HepG2 (cell line): ENCODE results near the gene PIKFYVE. TPM values are rescaled to one million over a fixed set of nuclear protein-coding genes. Genes with fewer than 3 reads are reported as not detected.

Source experiments
- ATAC-seq: fragments of 200-7000 bp; cut with Tn5 transposase; 3 replicates; pipeline ENCODE4 v1.9.1; 2020; ENCODE audit warnings: mild to moderate bottlenecking, moderate library complexity
- BruUV-seq: library from RNA; stranded (reverse); fragments of 400-500 nt; replicated peaks from 2 replicates; lab custom pipeline; 2021; lab: Mats Ljungman, UMichigan
- CTCF ChIA-PET: fragments of 300-600 bp; formaldehyde crosslinking; extraction: SDS; loops from one replicate; lab custom pipeline; 2021; ENCODE audit warnings: low total read pairs, inconsistent platforms, low intra/inter-chr PET ratio; lab: Yijun Ruan, JAX
- POLR2A ChIA-PET: fragments of 350-600 bp; sonication (Branson Sonifier 250); formaldehyde crosslinking; loops from one replicate; lab custom pipeline; 2020; ENCODE audit warnings: antibody characterized with exemption, inconsistent platforms; lab: Yijun Ruan, JAX
- DNase-seq: peaks from one replicate; pipeline ENCODE4 v3.0.0-alpha.2; 2015; ENCODE audit warnings: low spot score
- FAIRE-seq: peaks from 3 replicates; lab custom pipeline; 2011; peaks lifted over from hg19 to GRCh38; lab: Jason Lieb, UNC
- H2AFZ ChIP-seq: one replicate; pipeline ENCODE4 v1.6.1; 2011; ENCODE audit warnings: low read length, inconsistent platforms
- H3K27ac ChIP-seq: fragments of 300-600 bp; 3 replicates; pipeline ENCODE4 v1.8.0; 2011; ENCODE audit warnings: mixed run types, mild to moderate bottlenecking, mixed read lengths, low read length, inconsistent platforms; ENCODE audit not compliant: insufficient read depth; ENCODE audit errors: extremely low read length
- H3K27me3 ChIP-seq, 2 experiments: fragments of 200-600 bp in 1 of 2; 2 replicates in 1 of 2; 3 replicates in 1 of 2; pipeline versions ENCODE4 v1.6.0 to v1.8.0; 2011; ENCODE audit warnings: low read length in 2 of 2, mild to moderate bottlenecking in 2 of 2, moderate library complexity in 2 of 2, inconsistent platforms in 1 of 2; ENCODE audit not compliant: insufficient read depth in 2 of 2, control insufficient read depth in 1 of 2
- H3K36me3 ChIP-seq, 2 experiments: fragments of 200-600 bp in 1 of 2; replicated peaks in 1 of 2; 2 replicates in 1 of 2; 3 replicates in 1 of 2; pipeline versions ENCODE4 v1.5.1 to v1.8.0; 2011; ENCODE audit warnings: low read length in 2 of 2, inconsistent platforms in 1 of 2; ENCODE audit not compliant: insufficient read depth in 2 of 2, control insufficient read depth in 1 of 2
- H3K4me1 ChIP-seq: 2 replicates; pipeline ENCODE4 v1.5.1; 2012; ENCODE audit warnings: low read length, inconsistent platforms; ENCODE audit not compliant: insufficient read depth
- H3K4me2 ChIP-seq: 2 replicates; pipeline ENCODE4 v1.6.0; 2011; ENCODE audit warnings: low read depth, low read length, inconsistent platforms
- H3K4me3 ChIP-seq, 3 experiments: fragments of 200-600 bp in 1 of 3; sonication (generic), shearing (Covaris generic) in 1 of 3; replicated peaks in 1 of 3; 2 replicates each; pipeline ENCODE4 v1.5.1; 2011 to 2016; ENCODE audit warnings: low read length in 3 of 3, inconsistent platforms in 2 of 3, low read depth in 2 of 3, mild to moderate bottlenecking in 2 of 3, control low read depth in 1 of 3, mixed read lengths in 1 of 3; ENCODE audit not compliant: insufficient read depth in 1 of 3
- H3K79me2 ChIP-seq: one replicate; pipeline ENCODE4 v1.6.1; 2011; ENCODE audit warnings: low read length, inconsistent platforms; ENCODE audit not compliant: insufficient read depth
- H3K9ac ChIP-seq: 2 replicates; pipeline ENCODE4 v1.6.0; 2011; ENCODE audit warnings: mild to moderate bottlenecking, low read depth, low read length, inconsistent platforms; ENCODE audit not compliant: insufficient read depth
- H3K9me3 ChIP-seq: 2 replicates; pipeline ENCODE4 v1.5.1; 2012; ENCODE audit warnings: mild to moderate bottlenecking, low read length
- H4K20me1 ChIP-seq: 2 replicates; pipeline ENCODE4 v1.6.0; 2011; ENCODE audit warnings: inconsistent platforms, mild to moderate bottlenecking, low read length, moderate library complexity; ENCODE audit not compliant: insufficient read depth
- ARHGAP35 ChIP-seq: sonication (generic); formaldehyde crosslinking; IDR thresholded peaks from 2 replicates; pipeline ENCODE4 v1.9.0; 2022; ENCODE audit warnings: mild to moderate bottlenecking, inconsistent platforms, moderate library complexity, missing genetic modification reagents, borderline replicate concordance
- BHLHE40 ChIP-seq: IDR thresholded peaks from 2 replicates; pipeline ENCODE4 v1.6.1; 2011; ENCODE audit warnings: low read length, improper control_type of control experiment
- CREB1 ChIP-seq, 2 experiments: fragments of 450-650 bp in 1 of 2; IDR thresholded peaks; 2 replicates each; pipeline ENCODE4 v1.6.1; 2016 to 2017; ENCODE audit warnings: control low read depth in 1 of 2, mild to moderate bottlenecking in 1 of 2, missing compliant biosample characterization in 1 of 2, missing genetic modification characterization in 1 of 2
- FOXP1 ChIP-seq, 2 experiments: fragments of 450-650 bp in 1 of 2; IDR thresholded peaks; 2 replicates each; pipeline ENCODE4 v1.6.1; 2017 to 2018; ENCODE audit warnings: antibody characterized with exemption in 1 of 2
- HMGA1 ChIP-seq: sonication (generic); formaldehyde crosslinking; conservative IDR thresholded peaks from 2 replicates; pipeline ENCODE4 v1.4.0; 2020; ENCODE audit warnings: missing genetic modification reagents
- HNF4G ChIP-seq, 2 experiments: sonication (generic) in 1 of 2; formaldehyde crosslinking in 1 of 2; IDR thresholded peaks; 2 replicates each; pipeline versions ENCODE4 v1.4.0 to v1.6.1; 2011 to 2020; ENCODE audit warnings: borderline replicate concordance in 2 of 2, low read depth in 2 of 2, mild to moderate bottlenecking in 2 of 2, low read length in 1 of 2, missing genetic modification reagents in 1 of 2, moderate library complexity in 1 of 2
- HNRNPLL ChIP-seq: fragments of 200-400 bp; formaldehyde crosslinking; IDR thresholded peaks from 2 replicates; pipeline ENCODE4 v1.6.1; 2017; ENCODE audit warnings: mild to moderate bottlenecking, low read depth, low read length; ENCODE audit not compliant: poor library complexity, severe bottlenecking
- JUND ChIP-seq: sonication (generic); formaldehyde crosslinking; IDR thresholded peaks from 2 replicates; pipeline ENCODE4 v1.8.0; 2022; ENCODE audit warnings: mild to moderate bottlenecking, missing genetic modification reagents
- MAF1 ChIP-seq: sonication (generic); formaldehyde crosslinking; IDR thresholded peaks from 2 replicates; pipeline ENCODE4 v1.5.0; 2020; ENCODE audit warnings: missing genetic modification reagents, borderline replicate concordance
- REL ChIP-seq: sonication (generic); formaldehyde crosslinking; conservative IDR thresholded peaks from 2 replicates; pipeline ENCODE4 v1.8.0; 2022; ENCODE audit warnings: mild to moderate bottlenecking, missing genetic modification reagents, moderate library complexity
- SETDB1 ChIP-seq: sonication (generic); formaldehyde crosslinking; IDR thresholded peaks from 2 replicates; pipeline ENCODE4 v1.5.1; 2020; ENCODE audit warnings: missing genetic modification reagents, mild to moderate bottlenecking, borderline replicate concordance
- TBX2 ChIP-seq: sonication (generic); formaldehyde crosslinking; IDR thresholded peaks from 2 replicates; pipeline ENCODE4 v1.5.0; 2020; ENCODE audit warnings: missing genetic modification reagents, mild to moderate bottlenecking, borderline replicate concordance
- ZC3H13 ChIP-seq: sonication (generic); formaldehyde crosslinking; IDR thresholded peaks from 2 replicates; pipeline ENCODE4 v1.8.1; 2023; ENCODE audit warnings: mild to moderate bottlenecking, missing genetic modification reagents, moderate library complexity
- ZNF143 ChIP-seq: sonication (generic); formaldehyde crosslinking; IDR thresholded peaks from 2 replicates; pipeline ENCODE4 v1.4.0; 2020; ENCODE audit warnings: missing genetic modification reagents
- ZNF780A ChIP-seq: sonication (generic); formaldehyde crosslinking; IDR thresholded peaks from 2 replicates; pipeline ENCODE4 v1.8.0; 2022; ENCODE audit warnings: mild to moderate bottlenecking, missing genetic modification reagents, moderate library complexity
- WGBS: methylation state at CpG from one replicate; pipeline ENCODE4 v1.1.6; 2017; ENCODE audit warnings: low lambda C conversion rate; 5-methylcytosine and 5-hydroxymethylcytosine counted together
- in situ Hi-C: cut with HindIII; loops from 2 replicates; pipeline ENCODE4 v1.10.0; 2017; ENCODE audit warnings: low pct_unique_long_range_greater_than_20kb; ENCODE audit not compliant: extremely low pct_ligation_motif_present
- intact Hi-C: fragments of 100-400 bp; cut with micrococcal nuclease; formaldehyde crosslinking; loops from one replicate; pipeline ENCODE4 v1.10.0; 2022; ENCODE audit not compliant: unreplicated experiment
- polyA plus RNA-seq, 8 experiments: library from polyadenylated mRNA; depleted of rRNA in 3 of 8; stranded (reverse) in 7 of 8; unstranded in 1 of 8; fragments of >200 nt; fragmentation: Illumina TruSeq in 4 of 8; extraction: Trizol in 4 of 8; gene quantifications; 2 replicates each; pipeline versions ENCODE4 v1.2.1 to v1.2.3, GENCODE V29; 2011 to 2016; ENCODE audit warnings: low read depth in 4 of 8, missing spikeins in 1 of 8, mixed read lengths in 1 of 8; ENCODE audit not compliant: insufficient read depth in 1 of 8
- total RNA-seq, 5 experiments: library from RNA; depleted of rRNA; stranded (reverse); fragments of >200 nt; fragmentation: Illumina TruSeq; extraction: Trizol; gene quantifications; 2 replicates each; pipeline ENCODE4 v1.2.3, GENCODE V29; 2016; ENCODE audit warnings: low read depth in 1 of 5

PIKFYVE gene
- total and polyA plus RNA-seq, 2 of the 13 experiments (the other 11 are each of a cell fraction or from before 2014, with no cell fraction given): 20.2 to 21.7 TPM

GRCh38 chr2:208234786-208235185 is 31.3 kb upstream of the PIKFYVE start:
- in situ Hi-C loops: no loop called here
- DNase-seq (no peak), ATAC-seq (peak; percentile 46), FAIRE-seq (no peak)
- intact Hi-C loops: no loop called here
- ChIA-PET CTCF (no interaction called here), POLR2A (interaction anchor here (1.0 to 2.1 kb wide), 2 partner anchors 11 to 19 kb away, joined by 4 to 9 read pairs; partner anchors contain the start of gene IDH1)
- H3K4me1 ChIP-seq: no peaks in the 10 kb centered on the region
- TF ChIP-seq CREB1 (IDR thresholded peaks at IDR 0.05) (no peak), CREB1 (CRISPR knock-in tag; IDR thresholded peaks at IDR 0.05) (0 out of 2 replicates have a peak, but pooled peaks have one; percentile 29), HNF4G (IDR thresholded peaks at IDR 0.05; ENCODE audit: borderline replicate concordance, low read depth, low read length) (0 out of 2 replicates have a peak, but pooled peaks have one; percentile 9), HNF4G (CRISPR knock-in tag; IDR thresholded peaks at IDR 0.05; ENCODE audit: borderline replicate concordance, low read depth) (no peak), SETDB1 (CRISPR knock-in tag) (no peak), REL (no peak)
- no peaks in the 10 kb centered on the region for H3K9me3 ChIP-seq
- WGBS: 83% methylated on average over 1 of the region's 1 CpG
- H4K20me1 ChIP-seq: no peaks in the 10 kb centered on the region
- peaks cover 4 to 23% of the 10 kb centered on the region in 2 experiments for H3K36me3 ChIP-seq
- no peak overlapping the region for H3K27ac ChIP-seq
- no peak overlapping the region for H3K4me3 ChIP-seq
- no peaks in the 10 kb centered on the region for H3K79me2 ChIP-seq
- H3K4me2 ChIP-seq: no peak overlapping the region
- H3K27me3 ChIP-seq: no peaks in the 10 kb centered on the region
- BruUV-seq: no TSS peak
- H2AFZ ChIP-seq: no peak overlapping the region
- no peak overlapping the region for H3K9ac ChIP-seq

GRCh38 chr2:208235860-208236259 is 30.2 kb upstream of the PIKFYVE start:
- peaks cover 4% of the 10 kb centered on the region for H3K4me1 ChIP-seq

More at GRCh38 chr2:208235860-208236259, 30.2 kb upstream of the PIKFYVE start:
- no peak overlapping the region for H3K4me2 ChIP-seq
- POLR2A ChIA-PET: interaction anchor here (2.1 kb wide), 1 partner anchor 18 kb away, joined by 9 read pairs; the partner anchor contains the start of gene IDH1
- TF ChIP-seq MAF1 (CRISPR knock-in tag): no peak
- no peak for TF ChIP-seq ZC3H13 (CRISPR knock-in tag)
- TF ChIP-seq JUND (CRISPR knock-in tag): no peak
- TF ChIP-seq BHLHE40: no peak
- TF ChIP-seq ARHGAP35 (CRISPR knock-in tag): no peak
- no peak for TF ChIP-seq ZNF780A (CRISPR knock-in tag)
- no peak for TF ChIP-seq FOXP1 (IDR thresholded peaks at IDR 0.05)
- TF ChIP-seq FOXP1 (CRISPR knock-in tag; IDR thresholded peaks at IDR 0.05): no peak
- TF ChIP-seq HMGA1 (CRISPR knock-in tag): no peak
- TF ChIP-seq TBX2 (CRISPR knock-in tag): no peak
- TF ChIP-seq ZNF143 (CRISPR knock-in tag): no peak
- TF ChIP-seq HNRNPLL: no peak
- BruUV-seq: no TSS peak
- intact Hi-C loops (no loop called here), in situ Hi-C loops (no loop called here)
- no peaks in the 10 kb centered on the region for H4K20me1 ChIP-seq
- H3K27ac ChIP-seq: no peak overlapping the region
- no peak overlapping the region for H3K9ac ChIP-seq
- H2AFZ ChIP-seq: no peak overlapping the region
- no peaks in the 10 kb centered on the region for H3K9me3 ChIP-seq
- no peaks in the 10 kb centered on the region for H3K79me2 ChIP-seq
- no peak for DNase-seq
- no peak for FAIRE-seq
- no peaks in the 10 kb centered on the region for H3K27me3 ChIP-seq
- peaks cover 9 to 32% of the 10 kb centered on the region in 2 experiments for H3K36me3 ChIP-seq
- CTCF ChIA-PET: no interaction called here
- no peak for ATAC-seq
- H3K4me3 ChIP-seq: no peak overlapping the region
- WGBS: 98% methylated on average over 2 of the region's 2 CpGs
